Subcutaneous abdominal adipose tissue (tissue), 5 donors: ENCODE measurements around the gene FBLN1.

Source experiments
- H3K27ac ChIP-seq: one replicate; pipeline ENCODE4 v1.7.0; 2013; ENCODE audit warnings: low read depth, mild to moderate bottlenecking, inconsistent platforms, low read length, moderate library complexity
- H3K27me3 ChIP-seq, 5 donors: one replicate each; pipeline ENCODE4 v1.7.0; 2013; ENCODE audit warnings: low read length in 5 of 5, inconsistent platforms in 1 of 5; ENCODE audit not compliant: control insufficient read depth in 5 of 5, insufficient read depth in 4 of 5
- H3K36me3 ChIP-seq, 5 donors: one replicate each; pipeline ENCODE4 v1.7.0; 2013; ENCODE audit warnings: low read length in 5 of 5; ENCODE audit not compliant: control insufficient read depth in 5 of 5, insufficient read depth in 5 of 5
- H3K4me1 ChIP-seq, 5 donors: one replicate each; pipeline ENCODE4 v1.7.0; 2013; ENCODE audit warnings: low read length in 5 of 5, mild to moderate bottlenecking in 3 of 5, moderate library complexity in 1 of 5; ENCODE audit not compliant: control insufficient read depth in 5 of 5, insufficient read depth in 5 of 5
- H3K4me3 ChIP-seq, 5 donors: one replicate each; pipeline ENCODE4 v1.7.0; 2013; ENCODE audit warnings: low read length in 5 of 5, low read depth in 1 of 5
- H3K9ac ChIP-seq, 5 donors: one replicate each; pipeline ENCODE4 v1.7.0; 2013; ENCODE audit warnings: low read length in 5 of 5, mild to moderate bottlenecking in 4 of 5, moderate library complexity in 3 of 5
- H3K9me3 ChIP-seq, 5 donors: one replicate each; pipeline ENCODE4 v1.7.0; 2013; ENCODE audit warnings: low read length in 5 of 5; ENCODE audit not compliant: control insufficient read depth in 5 of 5
- donor health status: healthy.
- donor health status: healthy.
- donor health status: healthy.
- donor health status: healthy.
- donor health status: healthy.

The FBLN1 gene

DNA sequence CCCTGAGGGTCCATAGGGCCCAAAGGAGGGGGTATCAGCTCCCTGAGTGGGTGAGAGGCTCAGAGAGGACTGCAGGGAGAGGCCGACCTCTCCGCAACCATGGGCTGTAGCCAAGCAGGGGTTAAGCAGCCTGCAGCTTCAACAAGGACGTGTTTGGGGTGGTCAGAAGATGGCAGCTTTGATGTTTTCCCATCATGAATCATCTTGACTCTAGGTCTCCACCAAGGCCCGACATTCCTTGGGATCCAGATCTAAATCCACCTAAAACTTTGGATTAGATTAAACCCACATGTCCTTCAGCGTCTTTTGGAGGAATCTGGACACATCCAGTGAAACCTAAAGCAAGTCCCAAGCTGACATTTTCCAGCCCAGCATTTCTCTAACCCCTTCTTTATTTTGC lies 19.8 kb downstream of the FBLN1 start:
- Histone ChIP-seq H3K36me3 (peaks cover 0 to 7% (median 3%) of the 10 kb centered on the region in 5 donors), H3K9ac (no peak overlapping the region), H3K4me3 (no peak overlapping the region), H3K27ac (no peak overlapping the region), H3K4me1 (no peaks in the 10 kb centered on the region), H3K27me3 (peaks cover 0 to 15% (median 3%) of the 10 kb centered on the region in 5 donors), H3K9me3 (no peaks in the 10 kb centered on the region)

DNA sequence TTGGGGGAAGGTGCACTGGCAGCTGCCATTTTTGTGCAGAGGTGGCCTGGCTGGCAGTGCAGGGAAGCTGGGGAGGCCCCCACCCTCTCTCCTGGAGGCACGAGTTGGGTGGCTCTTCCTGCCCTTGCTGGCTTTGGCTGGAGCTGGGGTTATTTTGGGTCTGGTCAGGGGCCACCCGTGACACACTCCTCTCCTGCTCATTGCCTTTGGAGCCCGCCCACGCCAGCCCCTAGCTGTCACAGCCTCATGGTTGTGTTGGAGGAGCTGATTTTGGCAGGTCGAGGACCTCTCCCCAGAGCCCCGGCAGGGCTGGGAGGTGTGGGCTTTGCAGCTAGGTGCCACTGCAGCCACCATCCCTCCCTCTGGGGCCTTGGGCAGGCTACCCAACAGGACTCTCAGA lies 21.5 kb downstream of the FBLN1 start:
- H3K36me3 ChIP-seq = peaks cover 0 to 11% (median 6%) of the 10 kb centered on the region in 5 donors
- no peak overlapping the region for H3K27ac ChIP-seq
- peaks cover 0 to 7% (median 3%) of the 10 kb centered on the region in 5 donors for H3K27me3 ChIP-seq
- H3K9ac ChIP-seq = no peak overlapping the region
- no peak overlapping the region for H3K4me3 ChIP-seq
- no peaks in the 10 kb centered on the region for H3K4me1 ChIP-seq
- no peaks in the 10 kb centered on the region for H3K9me3 ChIP-seq

DNA sequence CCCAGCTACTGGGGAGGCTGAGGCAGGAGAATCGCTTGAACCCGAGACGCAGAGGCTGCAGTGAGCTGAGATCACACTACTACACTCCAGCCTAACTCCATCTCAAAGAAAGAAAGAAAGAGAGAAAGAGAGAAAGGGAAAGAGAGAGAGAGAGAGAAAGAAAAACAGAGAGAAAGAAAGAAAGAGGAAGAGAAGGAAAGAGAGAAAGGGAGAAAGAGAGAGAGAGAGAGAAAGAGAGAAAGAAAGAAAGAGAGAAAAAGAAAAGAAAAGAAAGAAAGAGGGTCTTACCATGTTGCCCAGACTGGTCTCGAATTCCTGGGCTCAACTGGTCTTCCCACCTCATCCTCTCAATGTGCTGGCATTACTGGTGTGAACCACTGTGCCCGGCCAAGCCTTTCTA lies 22.3 kb downstream of the FBLN1 start:
- Histone ChIP-seq H3K27ac (no peak overlapping the region), H3K4me1 (no peaks in the 10 kb centered on the region), H3K4me3 (no peak overlapping the region), H3K9ac (no peak overlapping the region), H3K27me3 (peaks cover 0 to 7% (median 3%) of the 10 kb centered on the region in 5 donors), H3K9me3 (no peaks in the 10 kb centered on the region), H3K36me3 (peaks cover 0 to 11% (median 7%) of the 10 kb centered on the region in 5 donors)

DNA sequence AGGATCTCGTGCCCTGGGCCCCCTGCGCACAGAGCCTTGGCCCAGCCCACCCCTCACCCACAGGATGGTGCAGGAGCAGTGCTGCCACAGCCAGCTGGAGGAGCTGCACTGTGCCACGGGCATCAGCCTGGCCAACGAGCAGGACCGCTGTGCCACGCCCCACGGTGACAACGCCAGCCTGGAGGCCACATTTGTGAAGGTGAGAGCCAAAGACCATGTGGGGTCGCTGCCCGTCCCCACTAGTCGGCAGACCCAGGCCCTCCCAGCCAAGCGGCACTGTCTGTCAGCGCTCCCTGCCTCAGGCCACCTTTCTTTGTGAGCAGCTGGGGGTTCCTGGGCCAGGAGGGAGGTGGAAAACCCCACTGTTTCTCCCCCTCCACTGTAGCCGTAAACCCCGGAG lies 22.8 kb downstream of the FBLN1 start:
- no peaks in the 10 kb centered on the region for H3K4me1 ChIP-seq
- H3K9me3 ChIP-seq = no peaks in the 10 kb centered on the region
- H3K27me3 ChIP-seq = peaks cover 0 to 9% (median 3%) of the 10 kb centered on the region in 5 donors
- no peak overlapping the region for H3K9ac ChIP-seq
- H3K4me3 ChIP-seq = no peak overlapping the region
- peaks cover 0 to 11% (median 7%) of the 10 kb centered on the region in 5 donors for H3K36me3 ChIP-seq
- no peak overlapping the region for H3K27ac ChIP-seq

DNA sequence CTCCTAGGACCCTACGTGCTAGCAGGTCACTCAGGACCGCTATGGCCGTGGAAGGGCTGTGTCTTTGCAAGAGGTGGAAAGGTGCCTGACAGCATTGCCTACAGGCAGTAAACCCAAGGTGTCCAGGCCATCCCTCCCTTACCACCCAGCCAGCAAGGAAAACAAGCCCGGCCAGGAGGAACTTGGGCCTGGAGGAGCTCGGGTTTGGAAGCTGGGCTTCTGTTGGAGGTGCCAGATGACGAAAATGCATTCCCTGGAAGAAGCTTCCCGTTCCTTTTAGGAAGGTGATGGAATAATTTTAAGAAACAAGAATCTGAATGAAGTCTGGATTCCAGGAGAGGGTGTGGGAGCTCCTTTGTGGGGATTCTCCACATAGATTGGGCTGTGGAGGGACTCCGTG lies 23.6 kb downstream of the FBLN1 start:
- Histone ChIP-seq H3K27ac (no peak overlapping the region), H3K9me3 (no peaks in the 10 kb centered on the region), H3K36me3 (peaks cover 0 to 9% (median 7%) of the 10 kb centered on the region in 5 donors), H3K4me3 (no peak overlapping the region), H3K27me3 (peaks cover 0 to 9% (median 3%) of the 10 kb centered on the region in 5 donors), H3K4me1 (no peaks in the 10 kb centered on the region), H3K9ac (no peak overlapping the region)

DNA sequence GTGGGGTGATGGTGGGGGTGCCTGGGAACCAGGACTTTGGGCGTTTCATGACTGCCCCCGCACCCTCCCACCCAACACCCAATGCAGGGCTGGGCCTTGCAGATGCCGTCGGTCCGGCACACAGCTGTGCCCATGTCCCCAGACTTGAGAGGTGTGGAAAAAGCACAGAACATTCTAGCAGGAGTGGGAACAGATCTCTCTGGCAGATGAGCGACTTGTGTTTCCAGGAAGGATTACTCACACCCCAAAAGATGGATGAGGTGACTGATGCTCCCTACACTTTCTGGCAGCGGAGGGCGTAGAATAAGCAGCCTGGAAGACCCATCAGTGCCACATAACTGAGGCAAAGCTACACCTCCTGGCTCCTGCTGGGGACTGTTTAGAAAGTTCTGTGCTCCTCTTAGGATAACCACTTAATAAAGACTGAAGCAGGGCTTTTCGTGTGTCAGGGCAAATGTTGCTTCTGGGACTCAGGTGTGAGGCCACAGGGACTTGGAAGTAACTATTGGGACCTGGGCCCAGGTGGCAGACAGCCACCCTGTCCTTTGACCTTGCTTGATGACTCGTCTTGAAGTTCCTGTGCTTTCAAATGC lies 24.2 kb downstream of the FBLN1 start:
- Histone ChIP-seq H3K36me3 (peaks cover 0 to 10% (median 7%) of the 10 kb centered on the region in 5 donors), H3K27me3 (peaks cover 0 to 11% (median 4%) of the 10 kb centered on the region in 5 donors), H3K4me3 (no peak overlapping the region), H3K27ac (no peak overlapping the region), H3K4me1 (no peaks in the 10 kb centered on the region), H3K9ac (no peak overlapping the region), H3K9me3 (no peaks in the 10 kb centered on the region)

DNA sequence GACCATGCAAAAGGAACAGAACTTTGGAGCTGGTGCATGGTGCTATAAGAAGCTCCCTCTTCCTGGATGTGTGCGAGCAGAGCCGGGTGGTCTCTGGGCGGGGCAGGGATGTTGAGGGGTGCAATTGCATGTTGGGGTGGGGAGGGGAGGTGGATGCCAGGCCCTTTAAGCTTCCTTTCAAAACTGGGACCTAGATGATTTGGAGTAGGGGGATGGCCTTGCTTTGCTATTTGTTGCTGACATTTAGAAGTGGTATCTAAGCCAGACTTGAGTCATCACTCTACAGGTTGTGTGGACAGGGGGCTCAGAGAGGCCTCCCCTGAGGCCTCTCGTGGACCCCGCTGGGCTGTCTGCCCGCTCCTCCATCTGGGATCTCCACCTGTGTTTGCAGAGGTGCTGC lies 24.8 kb downstream of the FBLN1 start:
- H3K4me1 ChIP-seq = no peaks in the 10 kb centered on the region
- H3K4me3 ChIP-seq = no peak overlapping the region
- peaks cover 0 to 14% (median 7%) of the 10 kb centered on the region in 5 donors for H3K36me3 ChIP-seq
- H3K9me3 ChIP-seq = no peaks in the 10 kb centered on the region
- H3K27me3 ChIP-seq = peaks cover 0 to 11% (median 4%) of the 10 kb centered on the region in 5 donors
- no peak overlapping the region for H3K9ac ChIP-seq
- H3K27ac ChIP-seq = no peak overlapping the region

DNA sequence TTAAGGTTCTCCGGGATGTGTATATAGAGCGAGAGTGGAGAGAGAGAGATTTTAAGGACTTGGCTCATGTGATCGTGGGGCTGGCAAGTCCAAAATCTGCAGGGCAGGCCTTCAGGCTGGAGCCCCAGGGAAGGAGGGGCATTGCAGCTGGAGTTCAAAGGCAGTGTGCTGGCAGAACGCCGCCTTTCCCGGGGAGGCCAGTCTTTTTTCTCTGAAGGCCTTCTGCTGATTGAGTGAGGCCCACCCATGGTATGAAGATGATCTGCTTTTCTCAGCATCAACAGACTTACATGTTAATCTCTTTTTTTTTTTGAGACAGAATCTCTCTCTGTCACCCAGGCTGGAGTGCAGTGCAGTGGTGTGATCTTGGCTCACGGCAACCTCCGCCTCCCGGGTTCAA lies 25.4 kb downstream of the FBLN1 start:
- H3K9ac ChIP-seq = no peak overlapping the region
- peaks cover 0 to 15% (median 7%) of the 10 kb centered on the region in 5 donors for H3K36me3 ChIP-seq
- H3K4me1 ChIP-seq = no peaks in the 10 kb centered on the region
- no peaks in the 10 kb centered on the region for H3K9me3 ChIP-seq
- peaks cover 0 to 13% (median 6%) of the 10 kb centered on the region in 5 donors for H3K27me3 ChIP-seq
- H3K27ac ChIP-seq = no peak overlapping the region
- no peak overlapping the region for H3K4me3 ChIP-seq

DNA sequence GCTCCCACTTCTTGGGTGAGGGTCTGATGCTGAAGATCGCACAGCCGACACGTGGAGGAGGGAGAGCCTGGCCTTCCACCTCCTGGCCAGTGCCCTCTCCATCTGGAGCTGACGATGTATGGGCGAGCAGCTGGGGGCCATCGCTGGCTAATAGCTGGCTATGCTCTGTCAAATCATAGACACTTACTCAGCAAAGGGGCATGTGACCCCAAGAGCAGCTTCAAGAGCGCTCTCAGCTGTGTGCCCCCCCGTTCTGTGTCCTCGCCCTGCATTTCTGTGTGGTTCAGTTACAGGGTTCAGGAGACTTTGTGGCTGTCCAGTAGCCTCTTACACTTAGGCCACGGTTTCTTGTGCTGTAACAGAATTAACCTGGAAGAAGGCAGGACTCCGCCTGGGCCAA lies 26.4 kb downstream of the FBLN1 start:
- Histone ChIP-seq H3K9me3 (no peaks in the 10 kb centered on the region), H3K27ac (no peak overlapping the region), H3K4me3 (no peak overlapping the region), H3K36me3 (peaks cover 0 to 20% (median 9%) of the 10 kb centered on the region in 5 donors), H3K27me3 (peaks cover 0 to 17% (median 12%) of the 10 kb centered on the region in 5 donors), H3K9ac (no peak overlapping the region), H3K4me1 (no peaks in the 10 kb centered on the region)

DNA sequence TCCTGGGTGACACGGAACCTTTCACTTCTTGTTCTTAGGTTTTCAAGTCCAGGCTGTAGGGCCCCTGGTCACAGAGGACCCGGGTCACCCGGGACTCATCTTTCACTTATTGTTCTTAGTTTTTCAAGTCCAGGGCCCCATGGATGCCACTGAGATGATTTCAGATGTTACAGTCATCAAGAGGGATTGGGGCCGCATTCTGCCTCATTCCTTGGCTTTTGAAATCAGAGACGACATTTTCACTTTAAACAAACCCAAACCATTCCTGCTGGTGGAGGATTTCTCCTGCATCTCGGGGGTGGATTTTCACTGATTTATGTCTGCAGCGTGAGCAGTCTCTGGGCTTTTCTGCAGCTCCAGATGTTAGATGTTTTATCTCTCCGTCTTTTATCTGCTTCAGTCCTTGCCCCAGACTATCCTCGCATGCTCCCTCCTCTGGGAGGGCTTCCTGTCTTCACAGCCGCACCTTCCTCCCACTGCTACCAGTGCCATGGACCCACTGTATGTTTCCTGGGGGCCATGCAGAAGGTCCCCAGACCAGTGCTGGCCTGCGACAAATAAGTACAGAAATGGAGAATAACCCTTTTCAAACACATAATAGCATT lies 27.4 kb downstream of the FBLN1 start:
- Histone ChIP-seq H3K4me1 (no peaks in the 10 kb centered on the region), H3K36me3 (peaks cover 0 to 20% (median 13%) of the 10 kb centered on the region in 5 donors), H3K27me3 (peaks cover 0 to 15% (median 12%) of the 10 kb centered on the region in 5 donors), H3K27ac (no peak overlapping the region), H3K9ac (no peak overlapping the region), H3K9me3 (no peaks in the 10 kb centered on the region), H3K4me3 (no peak overlapping the region)
